Panc1 (cell line): Measurements from ENCODE around the gene SULT1C2. TPM values are rescaled to one million over a fixed set of nuclear protein-coding genes. Genes with fewer than 3 reads are reported as not detected.

ENCODE experiments used
- ATAC-seq: fragments of 200-7000 bp; cut with Tn5 transposase; 2 replicates; pipeline ENCODE4 v1.9.1; 2020; ENCODE audit warnings: mild to moderate bottlenecking, moderate library complexity
- BruUV-seq: library from RNA; stranded (reverse); fragments of 400-500 nt; replicated peaks from 2 replicates; lab custom pipeline; 2021; lab: Mats Ljungman, UMichigan
- CTCF ChIA-PET: fragments of 300-600 bp; sonication (Branson Sonifier 250); formaldehyde crosslinking; loops from one replicate; lab custom pipeline; 2022; ENCODE audit warnings: antibody characterized with exemption; lab: Charles Lee
- POLR2A ChIA-PET: fragments of 300-600 bp; sonication (Branson Sonifier 250); formaldehyde crosslinking; loops from one replicate; lab custom pipeline; 2022; ENCODE audit warnings: antibody characterized with exemption; lab: Charles Lee
- DNase-seq: peaks from one replicate; pipeline ENCODE4 v3.0.0-alpha.2; 2010; ENCODE audit warnings: low read depth, low spot score
- H3K27ac ChIP-seq: 2 replicates; pipeline ENCODE4 v1.5.1; 2011; ENCODE audit warnings: mild to moderate bottlenecking, low read length, inconsistent platforms
- H3K27me3 ChIP-seq: fragments of 200-500 bp; sonication (Bioruptor generic); 2 replicates; pipeline ENCODE4 v1.6.0; 2014; ENCODE audit warnings: low read length, inconsistent platforms; ENCODE audit not compliant: control insufficient read depth, insufficient read depth
- H3K36me3 ChIP-seq: fragments of 200-500 bp; sonication (Bioruptor generic); 2 replicates; pipeline ENCODE4 v1.5.1; 2014; ENCODE audit warnings: inconsistent platforms, mild to moderate bottlenecking, low read length, moderate library complexity; ENCODE audit not compliant: control insufficient read depth, insufficient read depth
- H3K4me1 ChIP-seq: 2 replicates; pipeline ENCODE4 v1.5.1; 2011; ENCODE audit warnings: inconsistent platforms, mild to moderate bottlenecking, low read length, moderate library complexity; ENCODE audit not compliant: control insufficient read depth, insufficient read depth
- H3K4me3 ChIP-seq, 2 experiments: 2 replicates each; pipeline ENCODE4 v1.5.1; 2011 to 2012; ENCODE audit warnings: low read depth in 2 of 2, low read length in 2 of 2, mild to moderate bottlenecking in 2 of 2, inconsistent platforms in 1 of 2, moderate library complexity in 1 of 2
- H3K9me3 ChIP-seq: fragments of 200-500 bp; sonication (Bioruptor generic); 2 replicates; pipeline ENCODE4 v1.5.1; 2014; ENCODE audit warnings: low read depth, mild to moderate bottlenecking, inconsistent platforms, low read length, moderate library complexity; ENCODE audit not compliant: control insufficient read depth, insufficient read depth
- CTCF ChIP-seq: fragments of 450-650 bp; IDR thresholded peaks from 2 replicates; pipeline ENCODE4 v1.5.1; 2017; ENCODE audit warnings: mild to moderate bottlenecking
- POLR2AphosphoS5 ChIP-seq: IDR thresholded peaks from 2 replicates; pipeline ENCODE4 v1.6.1; 2012; ENCODE audit warnings: mild to moderate bottlenecking, low read depth, low read length, moderate library complexity
- REST ChIP-seq, 2 experiments: IDR thresholded peaks; 2 replicates each; pipeline ENCODE4 v1.6.1; 2011 to 2012; ENCODE audit warnings: low read depth in 2 of 2, control low read depth in 1 of 2, low read length in 1 of 2, mild to moderate bottlenecking in 1 of 2, moderate library complexity in 1 of 2; ENCODE audit not compliant: insufficient read depth in 1 of 2
- SIN3A ChIP-seq: IDR thresholded peaks from 2 replicates; pipeline ENCODE4 v1.6.1; 2012; ENCODE audit warnings: low read depth, mild to moderate bottlenecking, low read length, moderate library complexity, borderline replicate concordance; ENCODE audit not compliant: insufficient read depth
- TCF7L2 ChIP-seq: IDR thresholded peaks from 2 replicates; pipeline ENCODE4 v1.6.1; 2011; ENCODE audit warnings: mild to moderate bottlenecking, low read depth, low read length, inconsistent platforms
- in situ Hi-C: cut with HindIII; loops from 2 replicates; pipeline ENCODE4 v1.10.0; 2016; ENCODE audit warnings: low sequenced_read_pairs, low pct_unique_long_range_greater_than_20kb
- intact Hi-C: fragments of 100-400 bp; cut with micrococcal nuclease; formaldehyde crosslinking; loops from one replicate; pipeline ENCODE4 v1.10.0; 2022; ENCODE audit not compliant: unreplicated experiment
- total RNA-seq: library from RNA; stranded (reverse); gene quantifications from one replicate; pipeline ENCODE4 v1.2.1, GENCODE V29; 2021; ENCODE audit not compliant: unreplicated experiment

SULT1C2 gene
- total RNA-seq, 1 experiment from 2014 or later: 0.31 TPM

GRCh38 chr2:108316033-108316432 lies 27.3 kb downstream of the SULT1C2 start:
- H3K36me3 ChIP-seq: no peaks in the 10 kb centered on the region
- POLR2A ChIA-PET: no interaction called here
- ATAC-seq (peak; percentile 57; the same call in 1 of the 2 replicates), DNase-seq (no peak)
- peak overlapping the region; percentile 29; the same call in 1 of the 2 replicates for H3K27ac ChIP-seq
- no peak overlapping the region for H3K4me3 ChIP-seq
- in situ Hi-C loops: no loop called here
- BruUV-seq: no TSS peak
- CTCF ChIA-PET: no interaction called here
- TF ChIP-seq REST (IDR thresholded peaks at IDR 0.05; ENCODE audit: insufficient read depth in 1 of 2, low read depth in 2 of 2, low read length in 1 of 2) (no peak), POLR2AphosphoS5 (no peak), SIN3A (no peak), TCF7L2 (0 out of 2 replicates have a peak, but pooled peaks have one; percentile 39), CTCF (no peak)
- no peaks in the 10 kb centered on the region for H3K27me3 ChIP-seq
- no peaks in the 10 kb centered on the region for H3K9me3 ChIP-seq
- no peaks in the 10 kb centered on the region for H3K4me1 ChIP-seq
- intact Hi-C loops: no loop called here

- Histone ChIP-seq H3K9me3 (no peaks in the 10 kb centered on the region), H3K27me3 (no peaks in the 10 kb centered on the region), H3K4me3 (no peak overlapping the region), H3K27ac (peak overlapping the region; percentile 59; the same call in 1 of the 2 replicates), H3K36me3 (no peaks in the 10 kb centered on the region), H3K4me1 (no peaks in the 10 kb centered on the region)
- no peak for TF ChIP-seq CTCF
- no peak for TF ChIP-seq TCF7L2
- no peak for TF ChIP-seq REST (IDR thresholded peaks at IDR 0.05; ENCODE audit: insufficient read depth in 1 of 2, low read depth in 2 of 2, low read length in 1 of 2)
- no peak for TF ChIP-seq POLR2AphosphoS5
- TF ChIP-seq SIN3A: no peak
- no peak for DNase-seq
- ATAC-seq: no peak
- CTCF ChIA-PET: no interaction called here
- in situ Hi-C loops: no loop called here
- POLR2A ChIA-PET: no interaction called here
- intact Hi-C loops: no loop called here
- BruUV-seq: no TSS peak
Measured at GRCh38 chr2:108316461-108317258, 28.0 kb downstream of the SULT1C2 start.
